Stimulated activated memory B cell treated with anti-CD40 and anti-IgM and Interleukin-4, amounts not matched to agents 10 μg/mL and 1 μg/mL and 100 μg/mL, for 72 hours (primary cell): ENCODE results near the gene C2CD2.

Experiments used
- ATAC-seq: fragments of 150-1000 bp; cut with Tn5 transposase; 2 replicates; pipeline ENCODE4 v1.10.0; 2021
- H3K27ac Mint-ChIP-seq: one replicate; pipeline ENCODE4 v1.8.0; 2022; ENCODE audit warnings: mild to moderate bottlenecking, mixed read lengths
- H3K27me3 Mint-ChIP-seq: one replicate; pipeline ENCODE4 v1.8.0; 2022; ENCODE audit warnings: mixed read lengths
- H3K36me3 Mint-ChIP-seq: one replicate; pipeline ENCODE4 v1.8.0; 2022; ENCODE audit warnings: mixed read lengths
- H3K4me1 Mint-ChIP-seq: one replicate; pipeline ENCODE4 v1.8.0; 2022; ENCODE audit warnings: mixed read lengths
- H3K4me3 Mint-ChIP-seq: one replicate; pipeline ENCODE4 v1.8.0; 2022; ENCODE audit warnings: mild to moderate bottlenecking, moderate library complexity, mixed read lengths
- H3K9me3 Mint-ChIP-seq: one replicate; pipeline ENCODE4 v1.8.0; 2022; ENCODE audit warnings: mixed read lengths

C2CD2 gene

GRCh38 chr21:41857771-41858300 is 96.0 kb downstream of the C2CD2 start:
- no peaks in the 10 kb centered on the region for H3K27me3 Mint-ChIP-seq
- peak overlapping the region; percentile 48 for H3K27ac Mint-ChIP-seq
- H3K36me3 Mint-ChIP-seq = peaks cover 57% of the 10 kb centered on the region
- ATAC-seq = no peak
- peaks cover 17% of the 10 kb centered on the region for H3K4me1 Mint-ChIP-seq
- no peaks in the 10 kb centered on the region for H3K9me3 Mint-ChIP-seq
- H3K4me3 Mint-ChIP-seq = no peak overlapping the region

DNA sequence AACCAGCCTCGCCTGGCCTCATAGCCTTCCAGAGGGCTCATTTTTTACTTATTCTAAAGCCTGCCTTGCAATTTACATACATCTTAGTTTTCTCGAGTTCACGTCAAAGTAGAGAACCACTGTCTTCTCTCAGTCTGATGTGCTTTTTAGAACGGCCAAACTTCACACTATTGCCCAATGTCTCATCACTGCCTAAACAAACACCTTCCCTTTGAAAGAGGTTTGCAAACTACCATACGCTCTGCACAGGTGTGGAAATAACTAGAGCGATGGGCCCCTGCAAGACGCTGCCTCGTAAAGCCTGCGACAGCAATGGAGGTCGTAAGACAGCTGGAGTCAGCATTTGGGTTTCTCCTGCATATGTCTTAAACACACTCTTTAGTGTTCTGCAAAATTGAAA is 97.2 kb downstream of the C2CD2 start:
- ATAC-seq = no peak
- Mint-ChIP-seq H3K9me3 (no peaks in the 10 kb centered on the region), H3K27ac (no peak overlapping the region), H3K27me3 (no peaks in the 10 kb centered on the region), H3K4me1 (peaks cover 4% of the 10 kb centered on the region), H3K4me3 (no peak overlapping the region), H3K36me3 (peaks cover 60% of the 10 kb centered on the region)

- no peak for ATAC-seq
- H3K4me3 Mint-ChIP-seq = no peak overlapping the region
- no peaks in the 10 kb centered on the region for H3K9me3 Mint-ChIP-seq
- no peak overlapping the region for H3K27ac Mint-ChIP-seq
- H3K36me3 Mint-ChIP-seq = peaks cover 64% of the 10 kb centered on the region
- H3K27me3 Mint-ChIP-seq = no peaks in the 10 kb centered on the region
- H3K4me1 Mint-ChIP-seq = no peaks in the 10 kb centered on the region
Measured at GRCh38 chr21:41854426-41854995, 99.3 kb downstream of the C2CD2 start.

GRCh38 chr21:41852929-41853320 is 100.9 kb downstream of the C2CD2 start:
- Mint-ChIP-seq H3K36me3 (peaks cover 64% of the 10 kb centered on the region), H3K4me3 (no peak overlapping the region), H3K27me3 (no peaks in the 10 kb centered on the region), H3K27ac (no peak overlapping the region), H3K9me3 (no peaks in the 10 kb centered on the region), H3K4me1 (no peaks in the 10 kb centered on the region)
- no peak for ATAC-seq

DNA sequence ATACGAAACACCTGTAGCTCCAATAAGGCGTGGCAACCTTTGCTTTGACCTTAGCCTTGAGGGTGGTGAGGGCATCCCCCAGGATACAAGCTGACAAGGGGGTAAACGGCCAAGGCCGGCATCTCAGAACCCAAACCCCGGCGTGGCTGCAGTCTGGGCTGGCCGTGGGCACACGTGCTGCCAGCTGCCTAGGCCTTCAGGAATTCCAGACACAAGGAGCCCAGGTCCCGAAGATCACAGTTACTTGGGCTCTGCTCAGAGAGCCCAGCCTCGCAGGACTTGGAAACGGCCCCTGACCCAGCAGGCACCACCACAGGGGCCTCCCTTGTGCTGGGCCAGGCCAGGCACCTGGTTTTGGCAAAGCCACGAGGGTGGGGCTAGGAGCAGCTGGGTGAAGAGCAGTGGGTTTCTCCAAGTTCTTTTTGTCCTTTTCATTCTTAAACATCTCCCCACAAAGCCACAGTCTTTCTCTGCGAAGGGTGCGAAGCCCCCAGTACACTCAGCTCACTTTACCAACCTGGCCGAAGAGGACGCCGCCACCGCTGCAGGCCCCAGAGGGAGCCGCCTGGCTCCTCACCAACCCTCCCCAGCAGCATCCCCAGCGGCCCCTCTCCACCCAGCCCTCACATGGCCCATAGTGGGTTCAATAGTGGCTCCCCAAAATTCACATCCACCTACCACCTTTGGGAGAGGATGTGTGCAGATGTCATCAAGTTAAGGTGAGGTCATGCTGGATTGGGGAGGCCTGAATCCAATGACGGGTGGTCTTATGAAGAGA is 101.5 kb downstream of the C2CD2 start:
- Mint-ChIP-seq H3K9me3 (no peaks in the 10 kb centered on the region), H3K4me1 (no peaks in the 10 kb centered on the region), H3K36me3 (peaks cover 61% of the 10 kb centered on the region), H3K27ac (no peak overlapping the region), H3K27me3 (no peaks in the 10 kb centered on the region), H3K4me3 (no peak overlapping the region)
- ATAC-seq = no peak

GRCh38 chr21:41851090-41851790 is 102.6 kb downstream of the C2CD2 start:
- no peaks in the 10 kb centered on the region for H3K4me1 Mint-ChIP-seq
- H3K27me3 Mint-ChIP-seq = no peaks in the 10 kb centered on the region
- H3K4me3 Mint-ChIP-seq = no peak overlapping the region
- no peak overlapping the region for H3K27ac Mint-ChIP-seq
- H3K36me3 Mint-ChIP-seq = peaks cover 63% of the 10 kb centered on the region
- ATAC-seq = no peak
- H3K9me3 Mint-ChIP-seq = no peaks in the 10 kb centered on the region

DNA sequence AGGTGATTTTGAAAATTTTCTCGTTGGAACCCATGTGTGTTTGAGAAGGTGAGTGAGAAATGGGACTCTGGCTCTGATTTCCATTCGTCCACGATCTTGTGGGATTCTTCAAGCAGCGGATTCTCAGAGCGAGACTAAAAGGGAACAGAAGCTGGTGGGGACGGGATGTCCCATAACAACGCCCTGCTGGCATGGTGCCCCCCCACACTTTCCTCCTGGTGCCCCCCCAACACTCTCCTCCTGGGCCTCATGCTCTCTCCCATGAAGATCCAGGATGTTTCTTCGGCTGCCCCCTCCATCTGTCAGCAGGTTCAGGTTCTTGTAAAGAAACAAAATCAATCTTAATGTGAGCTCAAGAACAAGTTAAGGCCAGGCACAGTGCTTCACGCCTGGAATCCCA is 103.7 kb downstream of the C2CD2 start:
- peaks cover 67% of the 10 kb centered on the region for H3K36me3 Mint-ChIP-seq
- H3K27ac Mint-ChIP-seq = no peak overlapping the region
- H3K27me3 Mint-ChIP-seq = no peaks in the 10 kb centered on the region
- H3K4me1 Mint-ChIP-seq = no peaks in the 10 kb centered on the region
- H3K4me3 Mint-ChIP-seq = no peak overlapping the region
- no peaks in the 10 kb centered on the region for H3K9me3 Mint-ChIP-seq
- ATAC-seq = no peak

DNA sequence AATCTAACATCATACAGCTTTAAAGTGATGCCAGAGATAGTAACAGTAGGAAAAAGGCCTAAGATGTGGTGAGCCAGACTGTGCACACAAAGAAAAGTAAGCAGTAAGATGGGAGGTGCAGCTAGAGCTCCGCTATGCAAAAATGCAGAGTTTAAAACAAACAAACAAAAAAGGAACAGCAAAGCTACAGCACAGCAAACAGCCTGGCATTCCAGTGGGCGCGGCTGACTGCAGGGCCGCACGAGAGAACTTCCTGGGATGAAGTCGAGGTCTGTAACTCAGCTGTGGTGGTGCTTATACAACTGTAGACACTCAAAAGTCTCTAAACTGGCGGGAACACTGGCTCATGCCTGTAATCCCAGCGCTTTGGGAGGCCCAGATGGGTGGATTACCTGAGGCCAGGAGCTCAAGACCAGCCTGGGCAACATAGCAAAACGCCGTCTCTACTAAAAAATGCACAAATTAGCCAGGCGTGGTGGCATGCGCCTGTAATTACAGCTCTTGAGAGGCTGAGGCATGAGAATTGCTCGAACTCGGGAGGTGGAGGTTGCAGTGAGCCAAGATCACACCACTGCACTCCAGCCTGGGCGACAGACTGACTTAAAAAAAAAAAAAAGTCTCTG is 104.7 kb downstream of the C2CD2 start:
- Mint-ChIP-seq H3K36me3 (peaks cover 61% of the 10 kb centered on the region), H3K9me3 (no peaks in the 10 kb centered on the region), H3K4me3 (no peak overlapping the region), H3K27ac (no peak overlapping the region), H3K4me1 (peaks cover 3% of the 10 kb centered on the region), H3K27me3 (no peaks in the 10 kb centered on the region)
- ATAC-seq = no peak

DNA sequence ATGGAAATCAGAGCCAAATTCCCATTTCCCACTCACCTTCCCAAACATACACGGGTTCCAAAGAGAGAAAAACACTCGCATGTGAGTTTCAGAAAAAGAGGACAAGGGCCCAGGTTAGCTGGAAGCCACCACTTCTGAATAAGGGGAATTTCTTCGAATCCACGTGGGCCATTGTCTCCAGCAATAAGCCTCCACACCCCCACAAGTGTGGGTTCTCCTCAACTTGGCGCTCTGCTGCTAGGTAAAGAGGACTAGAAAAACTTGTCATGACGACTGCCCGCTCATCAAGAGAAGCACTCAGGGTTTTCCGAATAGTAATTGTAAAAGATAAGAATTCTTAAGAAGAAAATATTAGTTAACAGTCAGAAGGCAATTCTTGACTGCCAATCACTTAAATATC is 105.3 kb downstream of the C2CD2 start:
- Mint-ChIP-seq H3K9me3 (no peaks in the 10 kb centered on the region), H3K27me3 (no peaks in the 10 kb centered on the region), H3K4me3 (no peak overlapping the region), H3K27ac (no peak overlapping the region), H3K4me1 (peaks cover 8% of the 10 kb centered on the region), H3K36me3 (peaks cover 63% of the 10 kb centered on the region)
- no peak for ATAC-seq

DNA sequence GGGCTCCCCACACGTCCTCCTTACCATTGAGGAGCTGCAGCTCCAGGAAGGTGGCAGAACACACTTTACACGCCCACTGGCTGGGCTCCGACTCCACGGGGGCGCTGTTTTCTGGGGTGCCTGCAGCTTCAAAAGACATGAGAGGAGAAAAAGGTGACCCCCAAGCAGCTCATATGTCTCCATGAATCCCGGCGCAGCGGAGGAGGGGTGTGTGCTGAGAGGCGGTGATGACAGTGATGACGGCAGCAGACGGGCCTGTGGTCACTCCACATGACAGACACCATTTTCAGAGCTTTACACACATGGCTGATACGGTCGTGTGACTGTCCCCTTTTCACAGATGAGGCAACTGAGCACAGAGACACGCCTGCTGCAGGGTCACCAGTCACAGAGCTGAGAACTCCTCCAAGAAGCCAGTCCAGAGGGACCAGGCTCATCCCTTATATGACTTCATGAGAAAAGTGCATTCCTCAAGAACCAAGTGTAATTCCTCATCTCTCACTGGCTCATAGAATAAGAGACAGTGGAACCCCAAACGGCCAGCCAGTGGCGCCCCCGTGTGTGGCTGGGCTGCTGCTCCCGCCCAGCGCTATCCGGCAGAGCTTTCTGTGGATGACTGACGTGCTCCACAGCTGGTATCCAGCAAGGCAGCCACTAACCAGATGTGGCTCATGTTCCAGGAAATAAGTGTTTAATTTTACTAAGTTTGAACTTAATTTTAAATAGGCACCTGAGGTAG is 106.6 kb downstream of the C2CD2 start:
- Mint-ChIP-seq H3K27ac (no peak overlapping the region), H3K4me1 (peaks cover 9% of the 10 kb centered on the region), H3K9me3 (no peaks in the 10 kb centered on the region), H3K4me3 (no peak overlapping the region), H3K36me3 (peaks cover 62% of the 10 kb centered on the region), H3K27me3 (no peaks in the 10 kb centered on the region)
- no peak for ATAC-seq

- Mint-ChIP-seq H3K27me3 (no peaks in the 10 kb centered on the region), H3K4me3 (no peak overlapping the region), H3K36me3 (peaks cover 68% of the 10 kb centered on the region), H3K27ac (no peak overlapping the region), H3K9me3 (no peaks in the 10 kb centered on the region), H3K4me1 (peaks cover 9% of the 10 kb centered on the region)
- no peak for ATAC-seq
Measured at GRCh38 chr21:41846536-41846935, 107.3 kb downstream of the C2CD2 start.

DNA sequence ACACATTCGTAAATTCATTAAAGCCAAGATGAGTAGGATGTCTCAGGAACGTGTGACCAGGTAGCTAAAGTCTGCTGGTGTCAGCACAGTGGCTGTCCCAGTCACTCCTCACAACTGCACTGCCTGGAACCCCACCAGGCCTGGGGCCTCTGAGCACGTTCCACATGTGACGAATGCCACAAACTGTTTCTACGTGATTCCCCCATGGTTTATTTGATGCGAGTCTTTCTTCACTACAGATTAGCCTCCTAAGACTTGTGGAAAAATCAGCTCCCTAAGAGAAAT is 107.8 kb downstream of the C2CD2 start:
- Mint-ChIP-seq H3K27ac (no peak overlapping the region), H3K4me1 (peaks cover 9% of the 10 kb centered on the region), H3K4me3 (no peak overlapping the region), H3K9me3 (peaks cover 5% of the 10 kb centered on the region), H3K36me3 (peaks cover 68% of the 10 kb centered on the region), H3K27me3 (no peaks in the 10 kb centered on the region)
- no peak for ATAC-seq

- peak overlapping the region; percentile 40 for H3K27ac Mint-ChIP-seq
Measured at GRCh38 chr21:41845310-41846032, 108.3 kb downstream of the C2CD2 start.

DNA sequence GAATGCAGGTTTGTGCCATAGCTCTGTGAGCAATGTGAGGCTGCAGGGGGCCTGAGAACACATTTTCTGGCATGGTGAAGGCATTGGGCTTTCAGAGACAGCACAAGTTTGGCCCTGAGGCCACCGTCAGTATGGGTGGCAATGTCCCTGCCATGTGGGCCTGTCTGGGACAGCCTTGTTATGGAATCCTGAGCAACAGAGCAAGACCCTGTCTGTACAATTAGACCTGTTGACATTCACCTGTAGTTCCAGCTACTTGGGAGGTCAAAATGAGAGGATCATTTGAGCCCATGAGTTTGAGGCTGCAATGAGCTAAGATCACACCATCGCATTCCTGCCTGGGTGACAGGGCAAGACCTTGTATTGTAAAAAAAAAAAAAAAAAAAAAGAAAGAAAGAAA is 110.2 kb downstream of the C2CD2 start:
- Mint-ChIP-seq H3K4me3 (no peak overlapping the region), H3K27me3 (no peaks in the 10 kb centered on the region), H3K36me3 (peaks cover 77% of the 10 kb centered on the region), H3K4me1 (peaks cover 9% of the 10 kb centered on the region), H3K9me3 (peaks cover 12% of the 10 kb centered on the region), H3K27ac (no peak overlapping the region)
- ATAC-seq = no peak

More at GRCh38 chr21:41845310-41846032, 108.3 kb downstream of the C2CD2 start:
- H3K36me3 Mint-ChIP-seq = peaks cover 68% of the 10 kb centered on the region
- no peaks in the 10 kb centered on the region for H3K27me3 Mint-ChIP-seq
- no peak overlapping the region for H3K4me3 Mint-ChIP-seq
- H3K4me1 Mint-ChIP-seq = peaks cover 9% of the 10 kb centered on the region
- H3K9me3 Mint-ChIP-seq = peaks cover 10% of the 10 kb centered on the region
- no peak for ATAC-seq
